Measurements from ENCODE around the gene B4GALNT2.

B4GALNT2 gene

GRCh38 chr17:49219987-49220386 lies 87.4 kb downstream of the B4GALNT2 start:
- Histone ChIP-seq H3K4me1 (ENCODE audit: control insufficient read depth, insufficient read depth, low read length, unreplicated experiment) (peaks cover 11% of the 10 kb centered on the region), H3K27me3 (ENCODE audit: insufficient read depth, low read length) (peaks cover 50% of the 10 kb centered on the region)

GRCh38 chr17:49223168-49223516 lies 90.6 kb downstream of the B4GALNT2 start:
- Histone ChIP-seq H2AFZ (ENCODE audit: low read length, unreplicated experiment) (no peak overlapping the region), H3K27me3 (ENCODE audit: insufficient read depth, low read length) (peaks cover 67% of the 10 kb centered on the region), H3K4me3 (ENCODE audit: low read depth, low read length) (no peak overlapping the region), H3K79me2 (ENCODE audit: control insufficient read depth, insufficient read depth, low read length, unreplicated experiment) (no peaks in the 10 kb centered on the region), H3K36me3 (ENCODE audit: insufficient read depth, low read length) (no peaks in the 10 kb centered on the region), H3K27ac (ENCODE audit: low read depth, low read length) (no peak overlapping the region), H3K4me1 (ENCODE audit: control insufficient read depth, insufficient read depth, low read length, unreplicated experiment) (peaks cover 11% of the 10 kb centered on the region)

More at GRCh38 chr17:49219987-49220386, 87.4 kb downstream of the B4GALNT2 start:
- Histone ChIP-seq H3K79me2 (ENCODE audit: control insufficient read depth, insufficient read depth, low read length, unreplicated experiment) (no peaks in the 10 kb centered on the region), H3K27ac (ENCODE audit: low read depth, low read length) (no peak overlapping the region), H2AFZ (ENCODE audit: low read length, unreplicated experiment) (no peak overlapping the region), H3K36me3 (ENCODE audit: insufficient read depth, low read length) (no peaks in the 10 kb centered on the region), H3K4me3 (ENCODE audit: low read depth, low read length) (no peak overlapping the region)

- Histone ChIP-seq H2AFZ (ENCODE audit: low read length, unreplicated experiment) (no peak overlapping the region), H3K4me1 (ENCODE audit: control insufficient read depth, insufficient read depth, low read length, unreplicated experiment) (peaks cover 11% of the 10 kb centered on the region), H3K27ac (ENCODE audit: low read depth, low read length) (no peak overlapping the region), H3K27me3 (ENCODE audit: insufficient read depth, low read length) (peaks cover 67% of the 10 kb centered on the region), H3K4me3 (ENCODE audit: low read depth, low read length) (peak overlapping the region; percentile 37), H3K36me3 (ENCODE audit: insufficient read depth, low read length) (no peaks in the 10 kb centered on the region), H3K79me2 (ENCODE audit: control insufficient read depth, insufficient read depth, low read length, unreplicated experiment) (no peaks in the 10 kb centered on the region)
Measured at GRCh38 chr17:49223517-49224197, 91.1 kb downstream of the B4GALNT2 start.

GRCh38 chr17:49224198-49224996 lies 91.8 kb downstream of the B4GALNT2 start:
- H3K36me3 ChIP-seq (ENCODE audit: insufficient read depth, low read length), result no peaks in the 10 kb centered on the region
- no peak overlapping the region for H2AFZ ChIP-seq (ENCODE audit: low read length, unreplicated experiment)
- H3K79me2 ChIP-seq (ENCODE audit: control insufficient read depth, insufficient read depth, low read length, unreplicated experiment), result no peaks in the 10 kb centered on the region
- H3K4me1 ChIP-seq (ENCODE audit: control insufficient read depth, insufficient read depth, low read length, unreplicated experiment), result peaks cover 11% of the 10 kb centered on the region
- H3K4me3 ChIP-seq (ENCODE audit: low read depth, low read length), result peak overlapping the region; percentile 37
- peaks cover 61% of the 10 kb centered on the region for H3K27me3 ChIP-seq (ENCODE audit: insufficient read depth, low read length)
- no peak overlapping the region for H3K27ac ChIP-seq (ENCODE audit: low read depth, low read length)

GRCh38 chr17:49224997-49225337 lies 92.4 kb downstream of the B4GALNT2 start:
- no peak overlapping the region for H3K4me3 ChIP-seq (ENCODE audit: low read depth, low read length)
- no peaks in the 10 kb centered on the region for H3K36me3 ChIP-seq (ENCODE audit: insufficient read depth, low read length)
- no peak overlapping the region for H3K27ac ChIP-seq (ENCODE audit: low read depth, low read length)
- H3K27me3 ChIP-seq (ENCODE audit: insufficient read depth, low read length), result peaks cover 61% of the 10 kb centered on the region
- H3K79me2 ChIP-seq (ENCODE audit: control insufficient read depth, insufficient read depth, low read length, unreplicated experiment), result no peaks in the 10 kb centered on the region
- H3K4me1 ChIP-seq (ENCODE audit: control insufficient read depth, insufficient read depth, low read length, unreplicated experiment), result peaks cover 11% of the 10 kb centered on the region
- no peak overlapping the region for H2AFZ ChIP-seq (ENCODE audit: low read length, unreplicated experiment)

GRCh38 chr17:49225554-49226236 lies 93.1 kb downstream of the B4GALNT2 start:
- H3K27ac ChIP-seq (ENCODE audit: low read depth, low read length), result no peak overlapping the region
- H2AFZ ChIP-seq (ENCODE audit: low read length, unreplicated experiment), result no peak overlapping the region
- peaks cover 11% of the 10 kb centered on the region for H3K4me1 ChIP-seq (ENCODE audit: control insufficient read depth, insufficient read depth, low read length, unreplicated experiment)
- H3K27me3 ChIP-seq (ENCODE audit: insufficient read depth, low read length), result peaks cover 57% of the 10 kb centered on the region
- H3K4me3 ChIP-seq (ENCODE audit: low read depth, low read length), result no peak overlapping the region
- H3K79me2 ChIP-seq (ENCODE audit: control insufficient read depth, insufficient read depth, low read length, unreplicated experiment), result no peaks in the 10 kb centered on the region
- no peaks in the 10 kb centered on the region for H3K36me3 ChIP-seq (ENCODE audit: insufficient read depth, low read length)
